CD4-positive, alpha-beta T cell treated with Interleukin-4 for 4 hours (primary cell): ENCODE measurements around the gene CTDP1.
"Not testable (repeated sequence)": the region's sequence is repeated elsewhere in the genome, so short reads cannot be mapped to it uniquely, and the experiment has no call there.

Experiments used
- DNase-seq: peaks from one replicate; pipeline ENCODE4 v3.0.0-alpha.2; 2020

The CTDP1 gene

GRCh38 chr18:79683626-79684282 is 4.2 kb downstream of the CTDP1 start:
- no peak for DNase-seq

GRCh38 chr18:79684283-79684631 is 4.7 kb downstream of the CTDP1 start:
- DNase-seq: peak; percentile 17

GRCh38 chr18:79684787-79685186 is 5.2 kb downstream of the CTDP1 start:
- no peak for DNase-seq

GRCh38 chr18:79685281-79685680 is 5.7 kb downstream of the CTDP1 start:
- no peak for DNase-seq

- DNase-seq: no peak
Measured at GRCh38 chr18:79685971-79686370, 6.4 kb downstream of the CTDP1 start.

- no peak for DNase-seq
Measured at GRCh38 chr18:79687806-79688205, 8.2 kb downstream of the CTDP1 start.

GRCh38 chr18:79690071-79690470 is 10.5 kb downstream of the CTDP1 start:
- DNase-seq: no peak

GRCh38 chr18:79690586-79691482 is 11.2 kb downstream of the CTDP1 start:
- DNase-seq: no peak

GRCh38 chr18:79692056-79692455 is 12.5 kb downstream of the CTDP1 start:
- DNase-seq: no peak

GRCh38 chr18:79692886-79693285 is 13.3 kb downstream of the CTDP1 start:
- DNase-seq: no peak

- DNase-seq: no peak
Measured at GRCh38 chr18:79693561-79694205, 14.1 kb downstream of the CTDP1 start.

GRCh38 chr18:79694206-79694894 is 14.7 kb downstream of the CTDP1 start:
- DNase-seq: not testable (repeated sequence)

GRCh38 chr18:79694895-79695213 is 15.3 kb downstream of the CTDP1 start:
- no peak for DNase-seq

- DNase-seq: no peak
Measured at GRCh38 chr18:79695269-79695668, 15.7 kb downstream of the CTDP1 start.

GRCh38 chr18:79695856-79696850 is 16.6 kb downstream of the CTDP1 start:
- no peak for DNase-seq

GRCh38 chr18:79697178-79697577 is 17.6 kb downstream of the CTDP1 start:
- no peak for DNase-seq

- no peak for DNase-seq
Measured at GRCh38 chr18:79697976-79698375, 18.4 kb downstream of the CTDP1 start.

GRCh38 chr18:79698668-79699335 is 19.2 kb downstream of the CTDP1 start:
- DNase-seq: no peak

- DNase-seq: no peak
Measured at GRCh38 chr18:79699653-79700052, 20.1 kb downstream of the CTDP1 start.

GRCh38 chr18:79702906-79703305 is 23.3 kb downstream of the CTDP1 start:
- DNase-seq: no peak

GRCh38 chr18:79704631-79705030 is 25.0 kb downstream of the CTDP1 start:
- DNase-seq: no peak

GRCh38 chr18:79705272-79705671 is 25.7 kb downstream of the CTDP1 start:
- no peak for DNase-seq
